KMS-11 (cell line): ENCODE measurements around the gene SNU13.
A peak's percentile ranks its signal among the peaks of the same experiment; 100 is the strongest.

ENCODE experiments used
- H2AFZ ChIP-seq: fragments of 200-600 bp; sonication (generic); 2 replicates; pipeline ENCODE4 v1.6.1; 2016; ENCODE audit warnings: antibody characterized with exemption, mixed run types, low read depth
- H3K27ac ChIP-seq: fragments of 200-600 bp; sonication (generic); 2 replicates; pipeline ENCODE4 v1.6.1; 2016; ENCODE audit warnings: mild to moderate bottlenecking, mixed run types
- H3K27me3 ChIP-seq: fragments of 200-600 bp; sonication (generic); 2 replicates; pipeline ENCODE4 v1.6.1; 2017; ENCODE audit warnings: mild to moderate bottlenecking, low read depth, mixed run types, moderate library complexity; ENCODE audit not compliant: insufficient read depth
- H3K36me3 ChIP-seq: fragments of 200-600 bp; sonication (generic); 2 replicates; pipeline ENCODE4 v1.6.1; 2017; ENCODE audit warnings: mild to moderate bottlenecking, mixed run types; ENCODE audit not compliant: insufficient read depth
- H3K4me1 ChIP-seq: fragments of 200-600 bp; sonication (generic); 2 replicates; pipeline ENCODE4 v1.6.1; 2016; ENCODE audit warnings: mild to moderate bottlenecking, low read depth, mixed run types; ENCODE audit not compliant: poor library complexity, severe bottlenecking
- H3K4me2 ChIP-seq: fragments of 200-600 bp; sonication (generic); 2 replicates; pipeline ENCODE4 v1.7.0; 2016; ENCODE audit warnings: mild to moderate bottlenecking, mixed run types
- H3K4me3 ChIP-seq: fragments of 200-600 bp; sonication (generic); IDR thresholded peaks from 2 replicates; pipeline ENCODE4 v1.6.1; 2017; ENCODE audit warnings: low read depth, low read length, mixed read lengths; ENCODE audit not compliant: insufficient read depth
- H3K79me2 ChIP-seq: fragments of 200-600 bp; sonication (generic); 2 replicates; pipeline ENCODE4 v1.6.1; 2016; ENCODE audit warnings: low read depth, mixed run types; ENCODE audit not compliant: insufficient read depth
- H3K9ac ChIP-seq: fragments of 200-600 bp; sonication (generic); 2 replicates; pipeline ENCODE4 v1.6.1; 2016; ENCODE audit warnings: mild to moderate bottlenecking, mixed run types
- H4K20me1 ChIP-seq: fragments of 200-600 bp; sonication (generic); 2 replicates; pipeline ENCODE4 v1.6.1; 2016; ENCODE audit warnings: mild to moderate bottlenecking, mixed run types; ENCODE audit not compliant: insufficient read depth
- TF ChIP-seq, protein P1 (sequence below): fragments of 200-600 bp; sonication (generic); conservative IDR thresholded peaks from 2 replicates; pipeline ENCODE4 v1.6.1; 2017; ENCODE audit warnings: low read depth, mild to moderate bottlenecking, antibody characterized with exemption, low read length, moderate library complexity, mixed read lengths

SNU13 gene

DNA sequence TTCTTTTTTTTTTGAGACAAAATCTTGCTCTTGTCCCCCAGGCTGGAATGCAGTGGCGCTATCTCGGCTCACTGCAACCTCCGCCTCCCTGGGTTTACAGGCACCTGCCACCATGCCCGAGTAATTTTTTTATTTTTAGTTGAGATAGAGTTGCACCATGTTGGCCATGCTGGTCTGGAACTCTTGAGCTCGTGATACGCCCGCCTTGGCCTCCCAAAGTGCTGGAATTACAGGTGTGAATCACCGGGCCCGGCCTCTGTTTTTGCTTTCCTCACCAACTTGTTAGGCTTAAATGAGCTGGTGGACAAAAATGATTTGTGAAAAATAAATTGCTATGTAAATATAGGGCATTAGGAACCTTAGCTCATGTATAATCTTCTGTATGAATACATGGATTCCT is 14.1 kb upstream of the SNU13 start:
- H3K27ac ChIP-seq = no peak overlapping the region
- H2AFZ ChIP-seq = no peak overlapping the region
- H3K79me2 ChIP-seq = no peaks in the 10 kb centered on the region
- H4K20me1 ChIP-seq = no peaks in the 10 kb centered on the region
- H3K36me3 ChIP-seq = no peaks in the 10 kb centered on the region
- H3K4me1 ChIP-seq = no peaks in the 10 kb centered on the region
- TF ChIP-seq, protein P1, sequence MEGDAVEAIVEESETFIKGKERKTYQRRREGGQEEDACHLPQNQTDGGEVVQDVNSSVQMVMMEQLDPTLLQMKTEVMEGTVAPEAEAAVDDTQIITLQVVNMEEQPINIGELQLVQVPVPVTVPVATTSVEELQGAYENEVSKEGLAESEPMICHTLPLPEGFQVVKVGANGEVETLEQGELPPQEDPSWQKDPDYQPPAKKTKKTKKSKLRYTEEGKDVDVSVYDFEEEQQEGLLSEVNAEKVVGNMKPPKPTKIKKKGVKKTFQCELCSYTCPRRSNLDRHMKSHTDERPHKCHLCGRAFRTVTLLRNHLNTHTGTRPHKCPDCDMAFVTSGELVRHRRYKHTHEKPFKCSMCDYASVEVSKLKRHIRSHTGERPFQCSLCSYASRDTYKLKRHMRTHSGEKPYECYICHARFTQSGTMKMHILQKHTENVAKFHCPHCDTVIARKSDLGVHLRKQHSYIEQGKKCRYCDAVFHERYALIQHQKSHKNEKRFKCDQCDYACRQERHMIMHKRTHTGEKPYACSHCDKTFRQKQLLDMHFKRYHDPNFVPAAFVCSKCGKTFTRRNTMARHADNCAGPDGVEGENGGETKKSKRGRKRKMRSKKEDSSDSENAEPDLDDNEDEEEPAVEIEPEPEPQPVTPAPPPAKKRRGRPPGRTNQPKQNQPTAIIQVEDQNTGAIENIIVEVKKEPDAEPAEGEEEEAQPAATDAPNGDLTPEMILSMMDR = no peak
- no peak overlapping the region for H3K4me2 ChIP-seq
- no peaks in the 10 kb centered on the region for H3K27me3 ChIP-seq
- no peak overlapping the region for H3K4me3 ChIP-seq
- no peak overlapping the region for H3K9ac ChIP-seq

DNA sequence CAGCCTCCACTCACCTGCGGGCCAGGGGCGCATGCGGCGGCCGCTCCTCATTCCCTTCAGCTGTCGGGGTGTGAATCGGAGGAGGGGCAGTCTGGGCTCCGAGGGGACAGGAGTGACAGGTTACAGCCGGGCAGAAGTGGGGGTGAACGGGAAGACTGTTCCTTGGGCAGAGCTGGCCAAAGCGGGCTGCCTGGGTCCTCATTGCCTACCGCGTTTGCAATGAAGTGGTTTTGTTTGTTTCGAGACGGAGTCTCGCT is 11.4 kb upstream of the SNU13 start:
- no peaks in the 10 kb centered on the region for H4K20me1 ChIP-seq
- no peaks in the 10 kb centered on the region for H3K27me3 ChIP-seq
- H3K79me2 ChIP-seq = no peaks in the 10 kb centered on the region
- peaks cover 11% of the 10 kb centered on the region for H3K4me1 ChIP-seq
- no peak overlapping the region for H2AFZ ChIP-seq
- no peak overlapping the region for H3K4me2 ChIP-seq
- TF ChIP-seq, protein P1 = no peak
- H3K9ac ChIP-seq = no peak overlapping the region
- H3K27ac ChIP-seq = no peak overlapping the region
- H3K4me3 ChIP-seq = no peak overlapping the region
- H3K36me3 ChIP-seq = no peaks in the 10 kb centered on the region

GRCh38 chr22:41699264-41700107 is 10.8 kb upstream of the SNU13 start, which contains the start of gene MEI1:
TSS of gene MEI1 (plus strand) at chr22:41699503. CDS start at chr22:41699539, 36 bp downstream.
- H3K4me3 ChIP-seq = no peak within 1 kb of the TSS
- H3K9ac ChIP-seq = no peak within 1 kb of the TSS
- no peak within 1 kb of the TSS for H3K27ac ChIP-seq
- no peak within 1 kb of the TSS for H3K4me2 ChIP-seq
- peaks cover 11% of the 10 kb centered on the region for H3K4me1 ChIP-seq
- TF ChIP-seq, protein P1 = no peak
- no peaks in the 10 kb centered on the region for H3K27me3 ChIP-seq
- H3K79me2 ChIP-seq = no peaks in the 10 kb centered on the region
- H2AFZ ChIP-seq = no peak within 1 kb of the TSS
- no peaks in the 10 kb centered on the region for H4K20me1 ChIP-seq
- H3K36me3 ChIP-seq = no peaks in the 10 kb centered on the region

DNA sequence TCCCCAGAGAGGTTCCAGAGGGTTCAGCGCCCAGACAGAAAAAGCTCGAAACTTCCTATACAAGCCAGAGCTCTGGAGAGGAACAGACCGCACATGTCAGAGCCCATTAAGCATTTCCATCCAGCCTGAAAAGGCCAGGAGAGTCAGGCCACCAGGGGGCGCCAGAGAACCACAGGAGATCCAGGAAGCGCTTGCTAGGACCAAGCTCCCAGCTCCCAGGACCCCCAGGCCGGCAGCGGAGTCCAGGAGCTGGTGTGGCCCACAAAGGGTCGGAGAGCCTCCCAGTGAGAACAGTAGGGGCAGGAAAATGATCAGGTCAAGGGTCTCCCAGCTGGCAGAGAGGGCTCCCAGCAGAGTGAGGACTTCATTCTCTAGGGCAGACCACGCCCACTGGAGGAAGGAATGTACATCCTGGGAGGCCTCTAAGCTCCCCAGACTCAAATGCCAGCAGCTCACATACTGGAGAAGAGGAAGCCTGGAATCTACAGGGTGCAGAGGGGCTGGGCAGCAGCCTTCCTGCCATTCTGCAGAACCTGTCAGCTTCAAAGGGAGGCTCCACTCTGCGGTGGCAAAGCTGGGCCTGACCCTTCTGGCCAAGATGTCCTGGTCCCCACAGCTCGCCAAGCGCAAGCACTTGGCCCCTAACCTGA is 8.6 kb upstream of the SNU13 start:
- Histone ChIP-seq H3K4me2 (peak overlapping the region; percentile 23), H2AFZ (peak overlapping the region; percentile 57), H3K4me3 (no peak overlapping the region), H3K4me1 (peaks cover 11% of the 10 kb centered on the region), H3K79me2 (no peaks in the 10 kb centered on the region), H3K9ac (peak overlapping the region; percentile 28; the same call in 1 of the 2 replicates), H3K27me3 (no peaks in the 10 kb centered on the region), H4K20me1 (no peaks in the 10 kb centered on the region), H3K36me3 (no peaks in the 10 kb centered on the region), H3K27ac (no peak overlapping the region)
- TF ChIP-seq, protein P1 = peak; percentile 98
